ENCODE results near the gene RPRD2. TPM values are rescaled to one million over a fixed set of nuclear protein-coding genes. Genes with fewer than 3 reads are reported as not detected.

RPRD2 gene
- total and polyA plus RNA-seq, 2 of the 4 experiments (the other 2 are of a cell fraction), result 3.9 to 11.6 TPM

- ATAC-seq (ENCODE audit: low read depth) (no peak), DNase-seq (peak; percentile 39)
- H3K4ac ChIP-seq (ENCODE audit: low read depth, low read length), result no peak overlapping the region
- in situ Hi-C loops (cut with MboI; ENCODE audit: low sequenced_read_pairs) (no loop called here), intact Hi-C loops (cut with micrococcal nuclease) (loop anchor here (10.0 kb wide), 1 partner anchor 46 kb away; no protein-coding TSS in a partner anchor), dilution Hi-C loops (cut with HindIII; ENCODE audit: low sequenced_read_pairs, unreplicated experiment) (no loop called here)
- no CpG with 5 or more reads among the region's 5 CpGs for WGBS, 2 experiments (ENCODE audit: extremely low coverage in 2 of 2, insufficient read length in 1 of 2)
- H3K18ac ChIP-seq (ENCODE audit: low read depth, low read length), result no peak overlapping the region
- H2AK5ac ChIP-seq (ENCODE audit: low read depth, low read length), result no peak overlapping the region
- H3K9me1 ChIP-seq (ENCODE audit: insufficient read depth, low read length), result 0 out of 2 replicates have a peak, but pooled peaks cover 1% of the 10 kb centered on the region
- H3K36me3 ChIP-seq (ENCODE audit: control insufficient read depth, insufficient read depth, low read length), result peaks cover 2% of the 10 kb centered on the region; the same call in 1 of the 2 replicates
- no peak overlapping the region for H4K91ac ChIP-seq (ENCODE audit: insufficient read depth, low read depth, low read length)
- H3K14ac ChIP-seq (replicated peaks; ENCODE audit: low read depth, low read length), result no peak overlapping the region
- no peak overlapping the region for H2BK15ac ChIP-seq (ENCODE audit: low read depth, low read length)
- H4K20me1 ChIP-seq (ENCODE audit: insufficient read depth, low read length), result no peaks in the 10 kb centered on the region
- H4K8ac ChIP-seq (ENCODE audit: low read depth in 2 of 2, low read length in 2 of 2), result no peak overlapping the region
- H3K4me3 ChIP-seq (ENCODE audit: insufficient read depth, low read depth, low read length), result no peak overlapping the region
- no peak for TF ChIP-seq MAFK (IDR thresholded peaks at IDR 0.05; ENCODE audit: low read depth, low read length)
- TF ChIP-seq RFX5 (IDR thresholded peaks at IDR 0.05; ENCODE audit: low read depth, low read length), result no peak
- no peak for TF ChIP-seq BHLHE40 (IDR thresholded peaks at IDR 0.05; ENCODE audit: low read depth, low read length)
- TF ChIP-seq CEBPB (IDR thresholded peaks at IDR 0.05; ENCODE audit: low read depth, low read length), result no peak
- no peak for TF ChIP-seq CHD1 (IDR thresholded peaks at IDR 0.05; ENCODE audit: low read depth, low read length)
- no peak for TF ChIP-seq MAZ (IDR thresholded peaks at IDR 0.05; ENCODE audit: borderline replicate concordance, low read depth, low read length)
- TF ChIP-seq ELK1 (IDR thresholded peaks at IDR 0.05; ENCODE audit: borderline replicate concordance, low read depth, low read length), result no peak
- no peak overlapping the region for H2BK20ac ChIP-seq (ENCODE audit: low read depth, low read length)
- H2BK120ac ChIP-seq (ENCODE audit: low read depth, low read length), result no peak overlapping the region
- ChIA-PET CTCF (no interaction called here), POLR2A (ENCODE audit: unreplicated experiment) (no interaction called here)
- no peak overlapping the region for H3K9ac ChIP-seq (ENCODE audit: low read depth, low read length)
- no peak overlapping the region for H3K23ac ChIP-seq (ENCODE audit: low read depth, low read length)
- no peak overlapping the region for H3K56ac ChIP-seq (ENCODE audit: extremely low read depth, insufficient read depth, low read length)
- peaks cover 3 to 32% of the 10 kb centered on the region in 2 experiments; a peak in 3 of 4 replicates for H3K79me1 ChIP-seq (ENCODE audit: low read depth in 1 of 2, low read length in 2 of 2)
- no peak overlapping the region for H2AK9ac ChIP-seq (replicated peaks; ENCODE audit: low read depth, low read length, poor library complexity)
- H3K4me2 ChIP-seq (ENCODE audit: low read depth, low read length), result no peak overlapping the region
- no TSS peak for BruUV-seq (replicated peaks)
- H3K27ac ChIP-seq (ENCODE audit: insufficient read depth, low read length), result no peak overlapping the region
- no peak overlapping the region for H2AFZ ChIP-seq (replicated peaks; ENCODE audit: low read length, poor library complexity)
- no peaks in the 10 kb centered on the region for H3K27me3 ChIP-seq (ENCODE audit: control insufficient read depth, insufficient read depth, low read length)
- no peak overlapping the region for H4K5ac ChIP-seq (ENCODE audit: low read depth, low read length)
- no peaks in the 10 kb centered on the region for H3K4me1 ChIP-seq (ENCODE audit: control insufficient read depth, insufficient read depth, low read length)
- no peak overlapping the region for H2BK5ac ChIP-seq (ENCODE audit: low read depth, low read length, poor library complexity, severe bottlenecking)
- no peaks in the 10 kb centered on the region for H3K9me3 ChIP-seq (ENCODE audit: control insufficient read depth, insufficient read depth, low read length)
Observed at GRCh38 chr1:150420560-150421265, 56.8 kb downstream of the RPRD2 start.

All from IMR-90 (cell line).